Measurements from ENCODE around the gene PGM3.

The PGM3 gene

GRCh38 chr6:83153883-83154521 is 39.1 kb downstream of the PGM3 start:
- H3K4me3 ChIP-seq (ENCODE audit: low read depth, low read length): no peak overlapping the region
- ChIA-PET CTCF (interaction anchor here (0.5 to 1.7 kb wide), 6 partner anchors 11 to 402 kb away, joined by 3 to 4 read pairs (median 3); partner anchors contain the start of gene DOP1A), POLR2A (no interaction called here)
- no peak overlapping the region for H3K27ac ChIP-seq (ENCODE audit: extremely low read depth, low read depth, low read length)
- H3K9me3 ChIP-seq (ENCODE audit: control insufficient read depth, insufficient read depth, low read depth, low read length): no peaks in the 10 kb centered on the region
- no peaks in the 10 kb centered on the region for H3K4me1 ChIP-seq (ENCODE audit: control insufficient read depth, insufficient read depth, low read length)
- TF ChIP-seq ZNF26 (tag by site-specific recombination; IDR thresholded peaks at IDR 0.05) (no peak), WT1 (tag by site-specific recombination; IDR thresholded peaks at IDR 0.05) (0 out of 2 replicates have a peak, but pooled peaks have one; percentile 22), ZSCAN16 (tag by site-specific recombination; IDR thresholded peaks at IDR 0.05) (no peak), ZSCAN4 (tag by site-specific recombination; IDR thresholded peaks at IDR 0.05) (no peak), GLI2 (tag by site-specific recombination; IDR thresholded peaks at IDR 0.05; ENCODE audit: borderline replicate concordance, low read depth) (no peak), ATF2 (tag by site-specific recombination; IDR thresholded peaks at IDR 0.05; ENCODE audit: low read depth) (no peak), ZNF366 (tag by site-specific recombination; conservative IDR thresholded peaks at IDR 0.05) (no peak), MYNN (tag by site-specific recombination; IDR thresholded peaks at IDR 0.05; ENCODE audit: borderline replicate concordance) (no peak), ZNF596 (tag by site-specific recombination; IDR thresholded peaks at IDR 0.05) (no peak), ZNF221 (tag by site-specific recombination; IDR thresholded peaks at IDR 0.05; ENCODE audit: borderline replicate concordance) (no peak), ZNF514 (tag by site-specific recombination; IDR thresholded peaks at IDR 0.05) (no peak), ZNF394 (tag by site-specific recombination; IDR thresholded peaks at IDR 0.05; ENCODE audit: borderline replicate concordance) (peak; percentile 58; the same call in 1 of the 2 replicates), ZNF561 (tag by site-specific recombination; IDR thresholded peaks at IDR 0.05; ENCODE audit: borderline replicate concordance) (no peak), KLF16 (tag by site-specific recombination; IDR thresholded peaks at IDR 0.05) (no peak), ZNF23 (tag by site-specific recombination; IDR thresholded peaks at IDR 0.05; ENCODE audit: borderline replicate concordance) (no peak), SCRT1 (tag by site-specific recombination; IDR thresholded peaks at IDR 0.05; ENCODE audit: borderline replicate concordance) (no peak), HOXD13 (CRISPR knock-in tag; IDR thresholded peaks at IDR 0.05; ENCODE audit: borderline replicate concordance) (no peak), PRDM1 (tag by site-specific recombination; IDR thresholded peaks at IDR 0.05) (no peak), ZEB2 (tag by site-specific recombination; IDR thresholded peaks at IDR 0.05) (0 out of 2 replicates have a peak, but pooled peaks have one; percentile 62), ZBTB7A (tag by site-specific recombination; IDR thresholded peaks at IDR 0.05; ENCODE audit: low read depth) (no peak), SP7 (tag by site-specific recombination; IDR thresholded peaks at IDR 0.05) (peak; percentile 92), FEZF1 (tag by site-specific recombination; IDR thresholded peaks at IDR 0.05) (0 out of 2 replicates have a peak, but pooled peaks have one; percentile 18), ZNF768 (tag by site-specific recombination; IDR thresholded peaks at IDR 0.05) (no peak), PRDM6 (tag by site-specific recombination; IDR thresholded peaks at IDR 0.05) (peak; percentile 79), BCL6B (tag by site-specific recombination; IDR thresholded peaks at IDR 0.05) (no peak), ZNF660 (tag by site-specific recombination; IDR thresholded peaks at IDR 0.05) (0 out of 2 replicates have a peak, but pooled peaks have one; percentile 17), PBX3 (CRISPR knock-in tag; IDR thresholded peaks at IDR 0.05) (no peak), ZNF404 (tag by site-specific recombination; IDR thresholded peaks at IDR 0.05) (no peak), ZNF558 (tag by site-specific recombination; IDR thresholded peaks at IDR 0.05) (no peak)
- peaks cover 26 to 74% of the 10 kb centered on the region in 2 experiments for H3K36me3 ChIP-seq (ENCODE audit: control insufficient read depth in 2 of 2, insufficient read depth in 1 of 2, low read length in 2 of 2)

Measured in HEK293 (cell line).